Kidney (tissue), 14 donors: ENCODE data around the gene FAM20C. TPM values are rescaled to one million over a fixed set of nuclear protein-coding genes. Genes with fewer than 3 reads are reported as not detected.
A peak's percentile ranks its signal among the peaks of the same experiment; 100 is the strongest.

Experiments
- DNase-seq, 5 donors: peaks; one replicate each; pipeline ENCODE4 v3.0.0-alpha.2; 2013 to 2020
- FAIRE-seq: peaks from 2 replicates; lab custom pipeline; 2012; peaks lifted over from hg19 to GRCh38; lab: Jason Lieb, UNC
- H3K27ac ChIP-seq, 2 donors: one replicate each; pipeline ENCODE4 v1.7.0; 2013; ENCODE audit warnings: low read depth in 2 of 2, low read length in 2 of 2, inconsistent platforms in 1 of 2
- H3K27me3 ChIP-seq: one replicate; pipeline ENCODE4 v1.7.1; 2013; ENCODE audit warnings: low read length, inconsistent platforms; ENCODE audit not compliant: control insufficient read depth, insufficient read depth
- H3K36me3 ChIP-seq, 3 donors: one replicate each; pipeline versions ENCODE4 v1.7.0 to v1.7.1; 2013; ENCODE audit warnings: low read length in 3 of 3, control low read depth in 1 of 3, inconsistent platforms in 1 of 3; ENCODE audit not compliant: insufficient read depth in 3 of 3, control insufficient read depth in 2 of 3
- H3K4me1 ChIP-seq, 3 donors: one replicate each; pipeline versions ENCODE4 v1.7.0 to v1.7.1; 2013; ENCODE audit warnings: low read length in 3 of 3, inconsistent platforms in 1 of 3, low read depth in 1 of 3; ENCODE audit not compliant: control insufficient read depth in 2 of 3, insufficient read depth in 2 of 3
- H3K4me3 ChIP-seq, 3 donors: one replicate each; pipeline versions ENCODE4 v1.7.0 to v1.8.1; 2013; ENCODE audit warnings: low read length in 3 of 3, control low read depth in 1 of 3, inconsistent platforms in 1 of 3
- H3K9ac ChIP-seq, 3 donors: one replicate each; pipeline versions ENCODE4 v1.7.0 to v1.7.1; 2013; ENCODE audit warnings: low read length in 3 of 3, control low read depth in 1 of 3, inconsistent platforms in 1 of 3
- H3K9me3 ChIP-seq, 3 donors: one replicate each; pipeline versions ENCODE4 v1.7.0 to v1.7.1; 2013; ENCODE audit warnings: low read length in 3 of 3, control low read depth in 1 of 3, inconsistent platforms in 1 of 3; ENCODE audit not compliant: control insufficient read depth in 2 of 3, insufficient read depth in 1 of 3
- CTCF ChIP-seq: IDR thresholded peaks from 3 replicates; pipeline ENCODE4 v1.5.1; 2012; ENCODE audit warnings: mild to moderate bottlenecking, moderate library complexity, borderline replicate concordance; ENCODE audit not compliant: insufficient read depth; ENCODE audit errors: extremely low read depth
- intact Hi-C: fragments of 100-400 bp; cut with DNase I; formaldehyde crosslinking; loops from one replicate; pipeline ENCODE4 v1.11.1; 2022
- polyA plus RNA-seq: library from polyadenylated mRNA; stranded (reverse); fragments of 350-450 nt; fragmentation: Illumina TruSeq; extraction: RNeasy Lipid Tissue Mini Kit (QIAGEN cat#74804); gene quantifications from one replicate; pipeline ENCODE4 v1.2.3, GENCODE V29; 2014; ENCODE audit warnings: low read depth, low replicate concordance; ENCODE audit not compliant: insufficient read depth
- total RNA-seq: library from RNA; stranded (reverse); fragmentation: NEBNext Ultra II Directional; extraction: Animal tissue kit (Norgen Biotek cat#: 25700); gene quantifications from one replicate; pipeline ENCODE4 v1.2.1, GENCODE V29; 2021
- donor health status: control.
- donor health status: control.
- donor health status: control.
- donor health status: control.
- donor health status: control.
- donor health status: DM: yes; HTN: yes; CAD: no.
- donor health status: Normal renal cell carcinoma (clear cell type).

Gene FAM20C
- total and polyA plus RNA-seq, 2 donors from 2014 or later = 84.9 to 114 TPM

GRCh38 chr7:244974-245373, 52.6 kb downstream of the FAM20C start:
- Histone ChIP-seq H3K9me3 (peaks cover 0 to 2% (median 0%) of the 10 kb centered on the region in 3 donors), H3K9ac (no peak overlapping the region), H3K4me3 (no peak overlapping the region), H3K4me1 (peaks cover 0 to 16% (median 7%) of the 10 kb centered on the region in 3 donors), H3K27ac (peak overlapping the region in 1 of 2 donors; percentile 49), H3K36me3 (peaks cover 0 to 26% (median 2%) of the 10 kb centered on the region in 3 donors), H3K27me3 (no peaks in the 10 kb centered on the region)
- DNase-seq (peak in 1 of 5 donors; percentile 60), FAIRE-seq (no peak)
- TF ChIP-seq CTCF = no peak
- intact Hi-C loops = no loop called here

- H3K27me3 ChIP-seq = no peaks in the 10 kb centered on the region
- intact Hi-C loops = no loop called here
- H3K4me3 ChIP-seq = no peak overlapping the region
- DNase-seq = no peak
- no peaks in the 10 kb centered on the region for H3K9me3 ChIP-seq
- H3K27ac ChIP-seq = peak overlapping the region in 1 of 2 donors; percentile 49
- no peak for TF ChIP-seq CTCF
- peaks cover 0 to 33% (median 5%) of the 10 kb centered on the region in 3 donors for H3K36me3 ChIP-seq
- peaks cover 0 to 12% (median 7%) of the 10 kb centered on the region in 3 donors for H3K4me1 ChIP-seq
- no peak for FAIRE-seq
- no peak overlapping the region for H3K9ac ChIP-seq
Observed at GRCh38 chr7:245574-246295, 53.4 kb downstream of the FAM20C start.

GRCh38 chr7:246451-246850, 54.1 kb downstream of the FAM20C start:
- H3K9me3 ChIP-seq = no peaks in the 10 kb centered on the region
- H3K36me3 ChIP-seq = peaks cover 0 to 38% (median 8%) of the 10 kb centered on the region in 3 donors
- intact Hi-C loops = no loop called here
- H3K27me3 ChIP-seq = no peaks in the 10 kb centered on the region
- TF ChIP-seq CTCF = no peak
- H3K4me3 ChIP-seq = no peak overlapping the region
- peaks cover 0 to 4% (median 3%) of the 10 kb centered on the region in 3 donors for H3K4me1 ChIP-seq
- H3K27ac ChIP-seq = no peak overlapping the region
- no peak overlapping the region for H3K9ac ChIP-seq
- FAIRE-seq = no peak
- no peak for DNase-seq
